Ishikawa (cell line): ENCODE results near the gene STAC3.

ENCODE experiments used
- CEBPB ChIP-seq: IDR thresholded peaks from 2 replicates; pipeline ENCODE4 v1.6.1; 2012
- CREB1 ChIP-seq: IDR thresholded peaks from 2 replicates; pipeline ENCODE4 v1.6.1; 2012; ENCODE audit warnings: low read depth
- EGR1 ChIP-seq: IDR thresholded peaks from 2 replicates; pipeline ENCODE4 v1.6.1; 2012
- EP300 ChIP-seq: IDR thresholded peaks from 2 replicates; pipeline ENCODE4 v1.6.1; 2012; ENCODE audit warnings: borderline replicate concordance
- FOXM1 ChIP-seq: IDR thresholded peaks from 2 replicates; pipeline ENCODE4 v1.6.1; 2012; ENCODE audit warnings: low read depth, borderline replicate concordance
- MAX ChIP-seq: IDR thresholded peaks from 2 replicates; pipeline ENCODE4 v1.6.1; 2012
- NFIC ChIP-seq: IDR thresholded peaks from 2 replicates; pipeline ENCODE4 v1.6.1; 2012
- RAD21 ChIP-seq: IDR thresholded peaks from 2 replicates; pipeline ENCODE4 v1.6.1; 2012; ENCODE audit warnings: low read depth
- REST ChIP-seq: IDR thresholded peaks from 2 replicates; pipeline ENCODE4 v1.6.1; 2012; ENCODE audit warnings: low read depth, mild to moderate bottlenecking
- TAF1 ChIP-seq: IDR thresholded peaks from 2 replicates; pipeline ENCODE4 v1.6.1; 2012; ENCODE audit warnings: low read depth, mild to moderate bottlenecking
- TCF12 ChIP-seq: IDR thresholded peaks from 2 replicates; pipeline ENCODE4 v1.6.1; 2012; ENCODE audit warnings: low read depth
- TEAD4 ChIP-seq: IDR thresholded peaks from 2 replicates; pipeline ENCODE4 v1.6.1; 2012
- USF1 ChIP-seq: IDR thresholded peaks from 2 replicates; pipeline ENCODE4 v1.6.1; 2012
- YY1 ChIP-seq: IDR thresholded peaks from 2 replicates; pipeline ENCODE4 v1.6.1; 2012; ENCODE audit warnings: low read depth
- ZBTB7A ChIP-seq: IDR thresholded peaks from 2 replicates; pipeline ENCODE4 v1.6.1; 2012; ENCODE audit warnings: low read depth

STAC3 gene

GRCh38 chr12:57196956-57197355 lies 54.0 kb downstream of the STAC3 start:
- TF ChIP-seq TEAD4, result no peak
- TF ChIP-seq MAX, result no peak
- TF ChIP-seq EGR1, result no peak
- no peak for TF ChIP-seq NFIC
- no peak for TF ChIP-seq YY1
- no peak for TF ChIP-seq RAD21
- TF ChIP-seq EP300, result no peak
- TF ChIP-seq REST, result no peak
- no peak for TF ChIP-seq TCF12
- no peak for TF ChIP-seq ZBTB7A
- TF ChIP-seq USF1, result no peak
- TF ChIP-seq TAF1, result no peak
- no peak for TF ChIP-seq FOXM1
- TF ChIP-seq CEBPB, result no peak
- no peak for TF ChIP-seq CREB1

DNA sequence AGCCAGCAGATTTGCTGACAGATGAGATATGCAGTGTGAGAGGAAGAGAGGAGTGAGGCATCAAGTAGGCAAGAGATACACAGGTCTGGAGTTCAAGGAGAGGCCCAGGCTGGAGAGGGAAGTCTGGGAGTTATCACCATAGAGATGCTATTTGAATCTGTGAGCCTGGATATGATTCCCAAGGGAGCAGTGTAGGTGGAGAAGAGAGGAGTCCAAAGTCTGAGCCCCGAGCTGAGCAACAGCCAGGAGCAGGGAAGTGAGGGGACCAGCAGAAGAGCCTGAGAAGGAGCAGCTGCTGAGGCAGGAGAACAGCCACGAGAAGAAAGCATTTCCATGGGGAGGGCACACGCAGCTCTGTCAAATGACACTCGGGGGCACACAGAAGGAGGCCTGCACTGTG lies 54.5 kb downstream of the STAC3 start:
- TF ChIP-seq USF1 (no peak), TEAD4 (no peak), EP300 (no peak), CREB1 (no peak), YY1 (no peak), CEBPB (no peak), RAD21 (no peak), TCF12 (no peak), FOXM1 (no peak), NFIC (no peak), ZBTB7A (no peak), TAF1 (no peak), MAX (no peak), EGR1 (no peak), REST (no peak)

GRCh38 chr12:57195611-57196371 lies 55.2 kb downstream of the STAC3 start:
- TF ChIP-seq CEBPB, result no peak

- TF ChIP-seq REST (no peak), ZBTB7A (no peak), CREB1 (no peak), EGR1 (no peak), TCF12 (no peak), TEAD4 (no peak), TAF1 (no peak), RAD21 (no peak), EP300 (no peak), YY1 (no peak), MAX (no peak)
Measured at GRCh38 chr12:57195186-57195585, 55.8 kb downstream of the STAC3 start.
